IPS-20b (cell line): Measurements from ENCODE around the gene HAGHL.

ENCODE experiments used
- H3K27ac ChIP-seq: one replicate; pipeline ENCODE4 v1.5.1; 2013; ENCODE audit warnings: low read length
- H3K27me3 ChIP-seq: 2 replicates; pipeline ENCODE4 v1.6.1; 2013; ENCODE audit warnings: mild to moderate bottlenecking, low read length, inconsistent platforms; ENCODE audit not compliant: insufficient read depth
- H3K36me3 ChIP-seq: 2 replicates; pipeline ENCODE4 v1.6.1; 2013; ENCODE audit warnings: low read depth, mild to moderate bottlenecking, inconsistent platforms, low read length, moderate library complexity; ENCODE audit not compliant: insufficient read depth
- H3K4me1 ChIP-seq: 2 replicates; pipeline ENCODE4 v1.6.1; 2013; ENCODE audit warnings: mild to moderate bottlenecking, control low read depth, inconsistent platforms, low read length, moderate library complexity; ENCODE audit not compliant: insufficient read depth
- H3K4me3 ChIP-seq: 2 replicates; pipeline ENCODE4 v1.5.1; 2013; ENCODE audit warnings: mild to moderate bottlenecking, low read length, inconsistent platforms
- H3K9ac ChIP-seq: 2 replicates; pipeline ENCODE4 v1.6.1; 2013; ENCODE audit warnings: low read depth, mild to moderate bottlenecking, inconsistent platforms, low read length, moderate library complexity
- H3K9me3 ChIP-seq: 2 replicates; pipeline ENCODE4 v1.6.1; 2013; ENCODE audit warnings: mild to moderate bottlenecking, low read depth, low read length, inconsistent platforms; ENCODE audit not compliant: insufficient read depth

The HAGHL gene, protein sequence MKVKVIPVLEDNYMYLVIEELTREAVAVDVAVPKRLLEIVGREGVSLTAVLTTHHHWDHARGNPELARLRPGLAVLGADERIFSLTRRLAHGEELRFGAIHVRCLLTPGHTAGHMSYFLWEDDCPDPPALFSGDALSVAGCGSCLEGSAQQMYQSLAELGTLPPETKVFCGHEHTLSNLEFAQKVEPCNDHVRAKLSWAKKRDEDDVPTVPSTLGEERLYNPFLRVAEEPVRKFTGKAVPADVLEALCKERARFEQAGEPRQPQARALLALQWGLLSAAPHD

DNA sequence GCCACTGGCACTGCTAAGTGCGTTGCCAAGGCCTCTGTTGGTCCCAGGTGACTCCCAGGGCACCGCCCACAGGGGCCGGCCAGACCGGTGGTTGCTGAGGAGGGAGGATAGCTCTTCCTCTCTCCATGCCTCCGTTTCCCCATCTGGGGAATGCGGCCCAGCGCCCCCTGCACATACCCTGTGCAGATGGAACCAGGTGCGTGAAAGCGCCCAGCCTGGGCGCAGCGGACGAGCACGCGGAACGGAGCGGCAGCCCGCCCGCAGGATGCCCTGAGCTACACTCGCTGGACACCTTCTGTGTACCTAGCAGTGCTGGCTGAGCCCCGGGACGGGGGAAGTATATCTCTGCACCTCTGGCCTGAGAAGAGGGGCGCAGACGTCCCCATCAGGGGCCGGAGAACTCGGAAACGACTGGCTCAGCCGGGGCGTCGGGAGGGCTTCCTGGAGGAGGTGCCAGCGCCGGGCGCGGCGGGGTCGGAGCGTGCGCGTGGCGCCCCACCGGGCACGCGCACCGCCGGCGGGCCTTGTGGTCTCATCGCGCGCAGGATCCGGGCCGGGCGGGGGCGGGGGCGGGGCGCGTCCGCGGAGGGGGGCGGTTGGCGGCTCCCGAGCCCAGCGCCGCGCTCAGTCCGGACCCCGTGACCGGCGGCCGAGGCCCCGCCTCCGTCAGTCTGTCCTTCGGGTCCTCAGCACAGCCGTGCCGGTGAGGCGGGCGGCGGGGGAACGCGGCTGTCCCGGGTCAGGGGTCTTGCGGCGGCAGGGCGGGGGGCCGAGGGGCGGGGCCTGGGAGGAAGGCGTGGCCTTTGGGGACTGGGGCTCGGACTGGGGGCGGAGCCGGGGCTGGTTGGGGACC is at the start of gene HAGHL, which contains the start of gene CCDC78:
Gene HAGHL, plus strand, starts transcription at position 669 of the 853 bp plus-strand sequence. CDS start 404 bp downstream, outside the sequence.
Gene CCDC78, minus strand, starts transcription at position 6 of the 853 bp plus-strand sequence. CDS start 76 bp downstream, outside the sequence.
- Histone ChIP-seq H3K9ac (peak within 1 kb of the TSS; percentile 15; the same call in 1 of the 2 replicates), H3K27ac (no peak within 1 kb of the TSS), H3K36me3 (no peaks in the 10 kb centered on the region), H3K4me1 (no peaks in the 10 kb centered on the region), H3K9me3 (no peaks in the 10 kb centered on the region), H3K27me3 (peaks cover 25% of the 10 kb centered on the region), H3K4me3 (peak within 1 kb of the TSS; percentile 62)

DNA sequence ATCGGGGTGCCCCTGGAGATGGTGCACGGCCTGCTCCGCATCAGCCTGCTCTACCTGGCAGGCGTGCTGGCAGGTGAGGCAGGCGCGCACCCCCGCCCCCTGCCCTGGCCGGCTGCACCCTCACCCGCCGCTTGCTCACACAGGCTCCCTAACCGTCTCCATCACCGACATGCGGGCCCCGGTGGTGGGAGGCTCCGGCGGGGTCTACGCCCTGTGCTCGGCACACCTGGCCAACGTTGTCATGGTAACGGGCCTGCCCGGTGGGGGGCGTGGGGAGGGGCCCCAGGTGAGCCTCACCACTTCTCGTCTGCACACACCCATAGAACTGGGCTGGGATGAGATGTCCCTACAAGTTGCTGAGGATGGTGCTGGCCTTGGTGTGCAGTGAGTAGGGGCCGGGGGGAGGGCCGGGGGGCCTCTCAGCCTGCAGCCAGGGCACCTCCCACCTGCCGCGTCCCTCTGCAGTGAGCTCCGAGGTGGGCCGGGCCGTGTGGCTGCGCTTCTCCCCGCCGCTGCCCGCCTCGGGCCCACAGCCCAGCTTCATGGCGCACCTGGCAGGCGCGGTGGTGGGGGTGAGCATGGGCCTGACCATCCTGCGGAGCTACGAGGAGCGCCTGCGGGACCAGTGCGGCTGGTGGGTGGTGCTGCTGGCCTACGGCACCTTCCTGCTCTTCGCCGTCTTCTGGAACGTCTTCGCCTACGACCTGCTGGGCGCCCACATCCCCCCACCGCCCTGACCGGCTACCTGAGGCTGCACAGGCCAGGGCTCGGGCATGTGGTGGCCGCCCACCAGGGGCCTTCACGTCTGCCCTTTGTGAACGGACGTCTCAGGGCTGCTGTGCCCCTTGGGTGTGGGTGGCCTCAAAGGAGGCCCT is 49.4 kb upstream of the HAGHL start:
- no peak overlapping the region for H3K27ac ChIP-seq
- H3K4me3 ChIP-seq: no peak overlapping the region
- H3K4me1 ChIP-seq: peaks cover 3% of the 10 kb centered on the region; the same call in 1 of the 2 replicates

DNA sequence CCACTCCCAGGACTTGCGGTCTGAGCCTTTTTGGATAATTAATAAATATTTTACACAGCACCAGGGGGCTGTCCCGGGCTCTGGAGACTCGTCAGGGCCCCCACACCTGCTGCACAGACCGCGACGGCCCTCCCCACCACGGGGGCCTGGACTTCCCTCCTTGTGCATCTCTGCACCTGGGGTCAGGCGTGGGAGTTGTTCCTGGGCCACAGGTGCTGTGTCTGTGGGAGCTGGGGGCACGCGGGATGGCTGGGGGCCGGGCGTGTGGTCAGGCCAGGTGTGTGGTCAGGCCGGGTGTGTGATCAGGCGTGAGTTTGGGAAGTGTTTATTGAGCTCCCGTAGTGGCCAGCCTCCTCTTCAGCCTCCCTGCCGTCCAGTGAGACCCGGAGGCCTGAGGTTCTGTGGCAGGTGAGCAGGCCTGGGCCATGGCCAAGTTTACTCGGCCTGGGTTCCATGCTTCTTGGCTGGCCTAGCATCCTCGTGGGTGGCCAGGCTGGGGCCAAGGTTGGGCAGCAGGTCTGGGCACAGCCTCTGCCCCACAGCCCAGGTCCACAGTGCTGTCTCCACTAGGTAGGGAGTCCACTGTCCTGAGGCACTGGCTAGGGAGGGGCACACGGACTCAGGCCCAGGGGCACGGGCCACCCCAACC is 48.6 kb upstream of the HAGHL start:
- Histone ChIP-seq H3K4me3 (no peak overlapping the region), H3K27ac (no peak overlapping the region), H3K27me3 (peaks cover 15% of the 10 kb centered on the region; the same call in 1 of the 2 replicates), H3K4me1 (peaks cover 3% of the 10 kb centered on the region; the same call in 1 of the 2 replicates), H3K9ac (no peak overlapping the region), H3K36me3 (peaks cover 26% of the 10 kb centered on the region), H3K9me3 (no peaks in the 10 kb centered on the region)

More for the DNA sequence above, 49.4 kb upstream of the HAGHL start:
- no peak overlapping the region for H3K9ac ChIP-seq
- peaks cover 27% of the 10 kb centered on the region for H3K36me3 ChIP-seq
- no peaks in the 10 kb centered on the region for H3K9me3 ChIP-seq
- peaks cover 15% of the 10 kb centered on the region; the same call in 1 of the 2 replicates for H3K27me3 ChIP-seq

GRCh38 chr16:678858-679813 is 47.8 kb upstream of the HAGHL start:
- H3K9me3 ChIP-seq: no peaks in the 10 kb centered on the region
- H3K36me3 ChIP-seq: peaks cover 19% of the 10 kb centered on the region
- H3K27ac ChIP-seq: no peak overlapping the region
- H3K4me1 ChIP-seq: peaks cover 3% of the 10 kb centered on the region; the same call in 1 of the 2 replicates
- no peak overlapping the region for H3K9ac ChIP-seq
- peak overlapping the region; percentile 73 for H3K4me3 ChIP-seq
- peaks cover 15% of the 10 kb centered on the region; the same call in 1 of the 2 replicates for H3K27me3 ChIP-seq

DNA sequence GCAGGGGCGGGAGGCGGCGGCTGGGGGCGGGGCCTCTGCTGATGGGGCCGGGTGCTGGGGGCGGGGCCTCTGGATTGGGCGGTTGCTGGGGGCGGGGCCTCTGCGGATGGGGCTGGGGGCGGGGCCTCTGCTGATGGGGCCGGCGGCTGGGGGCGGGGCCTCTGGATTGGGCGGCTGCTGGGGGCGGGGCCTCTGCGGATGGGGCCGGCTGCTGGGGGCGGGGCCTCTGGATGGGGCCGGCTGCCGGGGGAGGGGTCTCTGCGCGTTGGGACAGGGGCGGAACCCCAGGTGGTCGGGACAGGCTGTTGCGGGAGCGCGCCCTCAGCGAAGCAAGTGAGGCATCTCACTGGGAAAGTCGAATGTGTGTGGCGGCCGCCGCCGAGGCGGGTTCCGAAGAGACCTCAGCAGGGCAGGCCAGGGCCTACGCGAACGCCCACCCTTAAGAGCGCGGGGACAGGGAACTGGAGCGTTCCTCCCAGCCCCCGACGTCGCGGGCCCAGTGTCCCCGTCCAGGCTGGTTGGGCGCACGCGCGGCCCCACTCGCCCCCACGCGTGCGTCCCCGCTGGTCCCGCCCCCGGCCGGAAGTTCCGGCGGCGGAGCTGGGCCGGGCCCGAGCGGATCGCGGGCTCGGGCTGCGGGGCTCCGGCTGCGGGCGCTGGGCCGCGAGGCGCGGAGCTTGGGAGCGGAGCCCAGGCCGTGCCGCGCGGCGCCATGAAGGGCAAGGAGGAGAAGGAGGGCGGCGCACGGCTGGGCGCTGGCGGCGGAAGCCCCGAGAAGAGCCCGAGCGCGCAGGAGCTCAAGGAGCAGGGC is 46.9 kb upstream of the HAGHL start, which contains the start of gene STUB1:
Gene STUB1, plus strand, starts transcription at position 597 of the 811 bp plus-strand sequence. Its CDS starts 116 bp downstream, at position 713.
- H3K27me3 ChIP-seq: peaks cover 12% of the 10 kb centered on the region; the same call in 1 of the 2 replicates
- H3K4me3 ChIP-seq: peak within 1 kb of the TSS; percentile 90
- H3K27ac ChIP-seq: no peak within 1 kb of the TSS
- H3K9me3 ChIP-seq: no peaks in the 10 kb centered on the region
- peak within 1 kb of the TSS; percentile 80; the same call in 1 of the 2 replicates for H3K9ac ChIP-seq
- H3K36me3 ChIP-seq: peaks cover 19% of the 10 kb centered on the region
- H3K4me1 ChIP-seq: no peaks in the 10 kb centered on the region; the same call in 1 of the 2 replicates

- peak overlapping the region; percentile 80; the same call in 1 of the 2 replicates for H3K9ac ChIP-seq
- peak overlapping the region; percentile 90 for H3K4me3 ChIP-seq
- H3K9me3 ChIP-seq: no peaks in the 10 kb centered on the region
- peaks cover 8% of the 10 kb centered on the region; the same call in 1 of the 2 replicates for H3K27me3 ChIP-seq
- peaks cover 19% of the 10 kb centered on the region for H3K36me3 ChIP-seq
- H3K27ac ChIP-seq: no peak overlapping the region
- no peaks in the 10 kb centered on the region for H3K4me1 ChIP-seq
Measured at GRCh38 chr16:680625-680945, 46.3 kb upstream of the HAGHL start.

DNA sequence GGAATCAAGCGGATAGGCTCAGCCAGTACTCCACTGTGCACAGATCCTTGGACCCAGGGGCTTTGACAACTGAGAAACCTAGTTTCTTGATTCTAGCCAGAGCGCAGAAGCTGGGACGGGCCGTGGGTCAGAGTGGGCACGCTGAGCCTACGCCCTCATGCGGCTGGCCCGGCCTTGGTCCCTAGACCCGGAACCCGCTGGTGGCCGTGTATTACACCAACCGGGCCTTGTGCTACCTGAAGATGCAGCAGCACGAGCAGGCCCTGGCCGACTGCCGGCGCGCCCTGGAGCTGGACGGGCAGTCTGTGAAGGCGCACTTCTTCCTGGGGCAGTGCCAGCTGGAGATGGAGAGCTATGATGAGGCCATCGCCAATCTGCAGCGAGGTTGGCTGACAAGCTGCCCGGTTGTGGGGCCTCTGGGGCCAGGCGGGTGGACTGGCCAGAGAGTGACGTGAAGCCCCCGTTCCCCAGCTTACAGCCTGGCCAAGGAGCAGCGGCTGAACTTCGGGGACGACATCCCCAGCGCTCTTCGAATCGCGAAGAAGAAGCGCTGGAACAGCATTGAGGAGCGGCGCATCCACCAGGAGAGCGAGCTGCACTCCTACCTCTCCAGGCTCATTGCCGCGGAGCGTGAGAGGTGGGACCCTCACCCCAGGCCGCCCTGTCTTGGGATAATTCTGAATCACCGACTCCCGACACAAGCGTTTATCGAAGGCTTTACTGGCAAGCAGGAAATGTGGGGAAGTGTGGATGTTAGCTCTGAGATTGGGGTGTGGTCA is 45.8 kb upstream of the HAGHL start:
- Histone ChIP-seq H3K9me3 (no peaks in the 10 kb centered on the region), H3K27ac (no peak overlapping the region), H3K4me1 (no peaks in the 10 kb centered on the region), H3K36me3 (peaks cover 19% of the 10 kb centered on the region), H3K4me3 (peak overlapping the region; percentile 90), H3K9ac (peak overlapping the region; percentile 80; the same call in 1 of the 2 replicates), H3K27me3 (peaks cover 3% of the 10 kb centered on the region; the same call in 1 of the 2 replicates)

- no peaks in the 10 kb centered on the region for H3K4me1 ChIP-seq
- H3K9ac ChIP-seq: no peak overlapping the region; the same call in 1 of the 2 replicates
- peak overlapping the region; percentile 90; the same call in 1 of the 2 replicates for H3K4me3 ChIP-seq
- H3K27ac ChIP-seq: no peak overlapping the region
- peaks cover 19% of the 10 kb centered on the region for H3K36me3 ChIP-seq
- H3K9me3 ChIP-seq: no peaks in the 10 kb centered on the region
- H3K27me3 ChIP-seq: no peaks in the 10 kb centered on the region
Measured at GRCh38 chr16:681746-682427, 45.0 kb upstream of the HAGHL start.
